T-helper 17 cell (primary cell): ENCODE results near the gene LMO2. TPM values are rescaled to one million over a fixed set of nuclear protein-coding genes. Genes with fewer than 3 reads are reported as not detected.

ENCODE experiments used
- ATAC-seq: fragments of 150-1000 bp; cut with Tn5 transposase; 2 replicates; pipeline ENCODE4 v1.10.0; 2021; ENCODE audit warnings: mild to moderate bottlenecking, moderate library complexity
- DNase-seq, 3 donors: peaks; one replicate each; pipeline versions ENCODE4 v3.0.0 to v3.0.0-alpha.2; 2020 to 2021
- H3K9me3 ChIP-seq: one replicate; pipeline ENCODE4 v1.7.0; 2013; ENCODE audit warnings: low read length, mild to moderate bottlenecking; ENCODE audit not compliant: control insufficient read depth, poor library complexity, severe bottlenecking
- H3K27ac Mint-ChIP-seq: one replicate; pipeline ENCODE4 v1.8.0; 2022; ENCODE audit warnings: mild to moderate bottlenecking, moderate library complexity, mixed read lengths
- H3K27me3 Mint-ChIP-seq: one replicate; pipeline ENCODE4 v1.8.0; 2022; ENCODE audit warnings: mixed read lengths
- H3K36me3 Mint-ChIP-seq: one replicate; pipeline ENCODE4 v1.8.0; 2022; ENCODE audit warnings: low read depth, mixed read lengths
- H3K4me1 Mint-ChIP-seq: one replicate; pipeline ENCODE4 v1.8.0; 2022; ENCODE audit warnings: mild to moderate bottlenecking, mixed read lengths
- H3K4me3 Mint-ChIP-seq: one replicate; pipeline ENCODE4 v1.8.0; 2022; ENCODE audit warnings: mild to moderate bottlenecking, moderate library complexity, mixed read lengths
- total RNA-seq, 4 donors: library from RNA in 2 of 4; stranded (reverse) in 2 of 4; gene quantifications; one replicate each; pipeline ENCODE4 v1.2.3 and lab custom pipeline; 2022 to 2026

The LMO2 gene
- total RNA-seq, 2 donors from 2014 or later, result 1.8 to 2.1 TPM

DNA sequence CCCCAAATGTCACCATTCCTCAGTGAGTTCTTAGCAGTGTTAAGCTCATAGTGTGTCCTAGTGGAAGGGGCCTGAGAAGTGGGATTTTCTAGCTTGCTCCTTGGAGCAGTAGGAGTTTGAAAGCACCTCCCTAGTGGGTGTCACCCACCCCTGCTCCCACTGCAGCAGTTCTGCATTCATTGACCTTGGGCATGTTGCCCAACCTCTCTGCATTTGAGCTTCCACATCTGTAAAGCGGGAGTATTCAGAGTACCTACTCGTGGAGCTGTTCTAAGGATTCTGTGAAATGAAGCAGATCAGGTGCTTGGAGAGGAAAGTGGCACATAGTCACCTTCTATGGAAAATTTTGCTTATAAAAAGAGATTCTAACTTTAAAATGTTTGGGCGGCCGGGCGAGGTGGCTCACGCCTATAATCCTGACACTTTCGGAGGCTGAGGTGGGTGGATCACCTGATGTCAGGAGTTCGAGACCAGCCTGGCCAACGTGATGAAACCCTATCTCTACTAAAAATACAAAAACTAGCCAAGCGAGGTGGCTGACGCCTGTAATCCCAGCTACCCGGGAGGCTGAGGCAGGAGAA is 16.9 kb downstream of the LMO2 start:
- ATAC-seq (no peak), DNase-seq (no peak)
- H3K4me1 Mint-ChIP-seq, result peaks cover 4% of the 10 kb centered on the region

DNA sequence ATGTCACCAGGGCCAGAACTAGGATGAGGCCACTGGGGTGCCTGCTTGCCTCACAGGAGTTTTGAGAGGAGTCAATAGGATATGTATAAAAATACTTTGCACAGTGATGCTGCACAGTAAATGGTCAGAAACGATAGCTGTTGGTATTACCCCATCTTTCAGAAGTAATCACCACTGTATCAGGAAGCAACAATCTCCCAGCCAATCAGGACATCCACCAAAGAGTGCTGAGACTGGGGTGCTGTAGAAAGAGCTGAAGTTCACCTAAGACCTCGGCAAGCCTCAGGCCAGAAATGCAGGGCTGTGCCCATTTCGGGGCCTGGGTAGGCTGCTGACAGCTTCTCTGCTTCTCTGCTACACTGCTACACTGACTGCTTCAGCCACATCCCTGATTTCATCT is 17.4 kb downstream of the LMO2 start:
- Mint-ChIP-seq H3K27me3 (peaks cover 77% of the 10 kb centered on the region), H3K4me1 (peaks cover 7% of the 10 kb centered on the region), H3K36me3 (peaks cover 11% of the 10 kb centered on the region), H3K27ac (no peak overlapping the region), H3K4me3 (no peak overlapping the region)
- DNase-seq, result no peak
- ATAC-seq, result no peak
- peaks cover 2% of the 10 kb centered on the region for H3K9me3 ChIP-seq

More for the DNA sequence above, 16.9 kb downstream of the LMO2 start:
- H3K27ac Mint-ChIP-seq, result no peak overlapping the region
- no peak overlapping the region for H3K4me3 Mint-ChIP-seq
- H3K9me3 ChIP-seq, result peaks cover 2% of the 10 kb centered on the region
- peaks cover 78% of the 10 kb centered on the region for H3K27me3 Mint-ChIP-seq
- peaks cover 9% of the 10 kb centered on the region for H3K36me3 Mint-ChIP-seq

GRCh38 chr11:33869481-33870422 is 22.1 kb downstream of the LMO2 start:
- Mint-ChIP-seq H3K27ac (no peak overlapping the region), H3K4me3 (peak overlapping the region; percentile 94), H3K36me3 (peaks cover 3% of the 10 kb centered on the region), H3K4me1 (peaks cover 9% of the 10 kb centered on the region), H3K27me3 (peaks cover 72% of the 10 kb centered on the region)
- ATAC-seq (peak; percentile 56), DNase-seq (no peak)
- peaks cover 5% of the 10 kb centered on the region for H3K9me3 ChIP-seq

GRCh38 chr11:33868647-33869461 is 23.0 kb downstream of the LMO2 start:
- H3K9me3 ChIP-seq, result peaks cover 5% of the 10 kb centered on the region
- Mint-ChIP-seq H3K4me3 (peak overlapping the region; percentile 80), H3K4me1 (peaks cover 9% of the 10 kb centered on the region), H3K27ac (no peak overlapping the region), H3K27me3 (peaks cover 72% of the 10 kb centered on the region), H3K36me3 (peaks cover 3% of the 10 kb centered on the region)
- ATAC-seq (no peak), DNase-seq (no peak)

DNA sequence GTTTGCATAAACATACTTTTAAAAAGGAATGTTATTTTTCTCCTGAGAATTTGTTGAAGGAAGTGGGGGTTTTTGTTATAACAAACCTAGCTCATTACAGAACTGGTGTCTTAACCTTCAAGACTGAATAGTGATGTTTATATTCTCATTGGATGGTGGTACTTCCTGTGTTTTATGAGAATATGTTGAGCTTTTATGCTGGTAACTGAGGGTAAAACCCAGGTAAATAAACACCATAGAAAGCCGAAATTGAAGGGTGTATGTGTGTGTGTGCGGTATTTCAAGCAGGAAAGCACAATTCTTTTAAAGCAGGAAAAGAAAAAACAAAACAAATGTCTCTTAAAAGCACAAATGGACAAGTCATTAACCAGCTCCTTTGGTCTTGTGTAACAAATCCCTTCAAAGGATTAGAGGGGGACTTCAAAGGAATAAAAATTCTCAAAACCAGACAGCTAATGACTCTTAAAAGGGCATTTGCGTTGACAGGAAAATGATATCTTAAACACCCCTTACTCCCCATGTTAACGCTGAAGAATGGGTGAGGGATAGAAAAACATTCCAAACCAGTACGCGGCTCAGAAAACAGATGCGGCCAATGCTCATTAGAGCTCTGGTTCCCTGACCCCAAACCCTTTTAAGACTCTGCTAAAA is 23.8 kb downstream of the LMO2 start:
- H3K4me3 Mint-ChIP-seq, result peak overlapping the region; percentile 80
- DNase-seq, result no peak
- H3K9me3 ChIP-seq, result peaks cover 5% of the 10 kb centered on the region
- no peak overlapping the region for H3K27ac Mint-ChIP-seq
- ATAC-seq, result no peak
- peaks cover 3% of the 10 kb centered on the region for H3K36me3 Mint-ChIP-seq
- peaks cover 72% of the 10 kb centered on the region for H3K27me3 Mint-ChIP-seq
- H3K4me1 Mint-ChIP-seq, result peaks cover 9% of the 10 kb centered on the region

GRCh38 chr11:33867561-33867960 is 24.3 kb downstream of the LMO2 start:
- Mint-ChIP-seq H3K4me3 (peak overlapping the region; percentile 80), H3K27ac (no peak overlapping the region), H3K27me3 (peaks cover 70% of the 10 kb centered on the region), H3K4me1 (peaks cover 9% of the 10 kb centered on the region), H3K36me3 (peaks cover 3% of the 10 kb centered on the region)
- DNase-seq (no peak), ATAC-seq (no peak)
- peaks cover 4% of the 10 kb centered on the region for H3K9me3 ChIP-seq

GRCh38 chr11:33866936-33867335 is 24.9 kb downstream of the LMO2 start:
- Mint-ChIP-seq H3K4me3 (no peak overlapping the region), H3K36me3 (peaks cover 3% of the 10 kb centered on the region), H3K4me1 (peaks cover 9% of the 10 kb centered on the region), H3K27ac (no peak overlapping the region), H3K27me3 (peaks cover 64% of the 10 kb centered on the region)
- no peak for DNase-seq
- no peak for ATAC-seq
- H3K9me3 ChIP-seq, result peaks cover 4% of the 10 kb centered on the region

DNA sequence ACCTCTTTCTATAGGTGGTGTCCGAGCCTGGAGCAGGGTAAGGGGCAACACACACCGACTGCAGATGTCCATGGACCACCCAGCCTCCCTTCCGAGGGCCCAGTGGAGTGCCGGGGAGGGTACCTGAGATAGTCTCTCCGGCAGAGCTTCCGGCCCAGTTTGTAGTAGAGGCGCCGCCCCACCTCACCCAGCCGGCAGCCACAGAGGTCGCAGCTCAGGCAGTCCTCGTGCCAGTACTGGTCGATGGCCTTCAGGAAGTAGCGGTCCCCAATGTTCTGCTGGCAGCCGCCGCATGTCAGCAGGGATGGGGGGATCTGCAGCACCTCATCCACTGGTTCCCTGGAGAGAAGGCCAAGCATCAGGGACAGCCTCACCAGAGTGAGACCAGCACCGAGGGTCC is 27.4 kb downstream of the LMO2 start:
- Mint-ChIP-seq H3K4me3 (no peak overlapping the region), H3K27ac (no peak overlapping the region), H3K27me3 (peaks cover 73% of the 10 kb centered on the region), H3K36me3 (peaks cover 3% of the 10 kb centered on the region), H3K4me1 (peaks cover 2% of the 10 kb centered on the region)
- DNase-seq (no peak), ATAC-seq (no peak)
- H3K9me3 ChIP-seq, result peaks cover 4% of the 10 kb centered on the region

DNA sequence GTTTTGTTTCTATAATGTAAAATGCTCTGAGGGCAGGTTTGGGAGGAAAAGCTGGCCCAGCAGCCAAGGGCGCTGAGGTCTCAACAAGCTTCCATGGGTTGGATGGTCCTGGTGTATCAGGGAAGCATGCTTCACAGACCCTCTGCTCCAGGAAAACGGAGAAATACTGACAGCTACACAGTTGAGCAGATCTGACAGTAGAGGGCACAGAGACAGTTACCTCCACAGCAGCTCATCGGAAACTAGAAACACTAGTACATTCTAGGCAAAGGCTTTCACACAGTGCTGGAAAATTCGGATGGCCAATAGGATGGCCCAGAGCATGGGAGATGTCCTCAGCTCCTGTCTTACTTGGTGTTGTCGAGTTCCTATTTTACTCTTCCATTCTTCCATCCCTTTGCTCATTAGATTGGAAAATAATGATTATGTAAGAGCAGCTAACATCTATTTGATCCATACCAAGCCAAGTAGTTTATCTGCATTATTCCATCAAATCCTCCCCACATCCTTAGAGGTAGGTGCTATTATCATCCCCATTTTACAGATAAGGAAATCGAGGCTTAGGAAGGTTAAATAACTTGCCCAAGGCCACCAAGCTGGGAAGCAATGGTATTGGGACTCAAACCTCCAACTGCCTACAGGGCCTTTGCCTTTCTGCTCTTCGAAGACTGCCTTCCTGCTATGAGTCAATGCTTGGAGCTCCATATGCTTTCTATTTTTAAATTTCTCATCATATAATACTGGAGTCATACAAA is 28.3 kb downstream of the LMO2 start:
- ATAC-seq, result no peak
- no peak overlapping the region for H3K4me3 Mint-ChIP-seq

DNA sequence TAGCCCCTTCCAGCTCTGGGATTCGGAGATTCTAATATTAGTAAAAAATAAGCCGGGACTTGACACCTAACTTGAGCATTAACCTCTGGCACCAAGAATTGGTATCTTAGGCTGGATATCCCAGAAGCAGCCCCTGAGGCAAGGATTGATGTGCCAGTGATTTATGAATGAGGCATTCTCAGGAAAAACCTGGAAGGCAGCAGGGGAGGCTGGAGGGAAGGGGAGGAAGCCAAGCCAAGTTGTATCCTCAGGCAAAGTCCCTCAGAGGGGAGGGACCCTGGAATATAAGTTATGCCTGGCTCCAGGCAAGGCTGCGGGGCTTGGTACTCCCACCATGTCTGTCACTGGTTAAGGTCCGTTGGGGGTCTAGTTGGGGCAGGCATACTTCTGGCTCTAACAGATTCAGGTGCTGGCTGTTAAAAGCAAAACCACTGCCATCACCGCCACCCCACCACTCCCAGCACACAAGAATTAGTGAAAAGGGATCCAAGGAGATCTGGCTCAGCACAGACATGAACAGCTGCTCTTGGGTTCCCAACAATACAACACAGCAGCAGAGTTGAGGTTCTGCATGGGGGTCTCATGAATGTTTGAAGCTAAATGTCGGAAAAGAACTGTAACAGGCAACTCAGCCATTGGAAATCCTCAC is 29.8 kb downstream of the LMO2 start:
- no peaks in the 10 kb centered on the region for H3K9me3 ChIP-seq
- Mint-ChIP-seq H3K36me3 (peaks cover 3% of the 10 kb centered on the region), H3K27ac (no peak overlapping the region), H3K4me1 (no peaks in the 10 kb centered on the region), H3K27me3 (peaks cover 71% of the 10 kb centered on the region), H3K4me3 (no peak overlapping the region)
- DNase-seq, result no peak
- no peak for ATAC-seq

More for the DNA sequence above, 28.3 kb downstream of the LMO2 start:
- Mint-ChIP-seq H3K27ac (no peak overlapping the region), H3K36me3 (peaks cover 3% of the 10 kb centered on the region), H3K27me3 (peaks cover 81% of the 10 kb centered on the region), H3K4me1 (peaks cover 2% of the 10 kb centered on the region)
- no peak for DNase-seq
- H3K9me3 ChIP-seq, result peaks cover 4% of the 10 kb centered on the region

DNA sequence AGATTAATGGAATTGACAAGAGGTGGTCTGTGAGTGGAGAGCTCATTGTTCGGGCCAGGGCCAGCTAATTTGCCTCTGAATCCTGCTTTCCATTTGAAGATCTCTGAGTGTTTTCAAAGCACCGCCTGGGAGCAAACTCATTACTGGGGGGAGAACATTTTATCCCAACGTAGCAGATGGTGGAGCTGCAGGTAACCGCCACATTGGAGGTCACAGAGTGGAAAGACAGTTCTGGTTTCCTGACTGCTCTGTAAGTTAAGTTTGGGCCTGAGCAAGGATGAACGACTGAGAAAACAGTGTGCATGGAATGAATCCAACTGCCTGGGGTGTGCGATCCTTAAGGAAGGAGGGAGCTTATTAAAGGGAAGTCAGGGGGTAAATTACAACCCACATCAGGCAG is 30.5 kb downstream of the LMO2 start:
- DNase-seq (no peak), ATAC-seq (no peak)
- H3K36me3 Mint-ChIP-seq, result peaks cover 3% of the 10 kb centered on the region
- H3K27ac Mint-ChIP-seq, result no peak overlapping the region
- H3K27me3 Mint-ChIP-seq, result peaks cover 71% of the 10 kb centered on the region
- no peaks in the 10 kb centered on the region for H3K4me1 Mint-ChIP-seq
- no peaks in the 10 kb centered on the region for H3K9me3 ChIP-seq
- no peak overlapping the region for H3K4me3 Mint-ChIP-seq

GRCh38 chr11:33860926-33861325 is 30.9 kb downstream of the LMO2 start:
- Mint-ChIP-seq H3K27ac (no peak overlapping the region), H3K4me1 (no peaks in the 10 kb centered on the region), H3K36me3 (peaks cover 3% of the 10 kb centered on the region), H3K4me3 (no peak overlapping the region), H3K27me3 (peaks cover 71% of the 10 kb centered on the region)
- ATAC-seq, result no peak
- H3K9me3 ChIP-seq, result no peaks in the 10 kb centered on the region
- DNase-seq, result no peak
